ENCODE measurements around the gene KICS2. TPM values are rescaled to one million over a fixed set of nuclear protein-coding genes. Genes with fewer than 3 reads are reported as not detected.

The KICS2 gene
- total RNA-seq, 2 donors from 2014 or later, result 3.1 to 5.7 TPM

GRCh38 chr12:64194333-64195149 lies 27.6 kb downstream of the KICS2 start:
- DNase-seq (ENCODE audit: low spot score), result no peak
- Histone ChIP-seq H3K4me1 (ENCODE audit: control insufficient read depth in 1 of 2, low read depth in 2 of 2) (peaks cover 4 to 11% of the 10 kb centered on the region in 2 donors), H3K27me3 (replicated peaks; ENCODE audit: insufficient read depth) (no peaks in the 10 kb centered on the region), H3K9me3 (no peaks in the 10 kb centered on the region), H3K4me3 (no peak overlapping the region), H3K36me3 (no peaks in the 10 kb centered on the region), H3K27ac (peak overlapping the region; percentile 21 to 44)
- no peak for ATAC-seq (ENCODE audit: insufficient number of reproducible peaks, low FRiP score, low read depth)
- TF ChIP-seq, protein P1, sequence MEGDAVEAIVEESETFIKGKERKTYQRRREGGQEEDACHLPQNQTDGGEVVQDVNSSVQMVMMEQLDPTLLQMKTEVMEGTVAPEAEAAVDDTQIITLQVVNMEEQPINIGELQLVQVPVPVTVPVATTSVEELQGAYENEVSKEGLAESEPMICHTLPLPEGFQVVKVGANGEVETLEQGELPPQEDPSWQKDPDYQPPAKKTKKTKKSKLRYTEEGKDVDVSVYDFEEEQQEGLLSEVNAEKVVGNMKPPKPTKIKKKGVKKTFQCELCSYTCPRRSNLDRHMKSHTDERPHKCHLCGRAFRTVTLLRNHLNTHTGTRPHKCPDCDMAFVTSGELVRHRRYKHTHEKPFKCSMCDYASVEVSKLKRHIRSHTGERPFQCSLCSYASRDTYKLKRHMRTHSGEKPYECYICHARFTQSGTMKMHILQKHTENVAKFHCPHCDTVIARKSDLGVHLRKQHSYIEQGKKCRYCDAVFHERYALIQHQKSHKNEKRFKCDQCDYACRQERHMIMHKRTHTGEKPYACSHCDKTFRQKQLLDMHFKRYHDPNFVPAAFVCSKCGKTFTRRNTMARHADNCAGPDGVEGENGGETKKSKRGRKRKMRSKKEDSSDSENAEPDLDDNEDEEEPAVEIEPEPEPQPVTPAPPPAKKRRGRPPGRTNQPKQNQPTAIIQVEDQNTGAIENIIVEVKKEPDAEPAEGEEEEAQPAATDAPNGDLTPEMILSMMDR (IDR thresholded peaks at IDR 0.05), result no peak

- DNase-seq (ENCODE audit: low spot score) (no peak), ATAC-seq (ENCODE audit: insufficient number of reproducible peaks, low FRiP score, low read depth) (no peak)
- peaks cover 4 to 11% of the 10 kb centered on the region in 2 donors for H3K4me1 ChIP-seq (ENCODE audit: control insufficient read depth in 1 of 2, low read depth in 2 of 2)
- peak overlapping the region in 1 of 2 donors; percentile 44 for H3K27ac ChIP-seq
- no peak overlapping the region for H3K4me3 ChIP-seq
- TF ChIP-seq, protein P1 (IDR thresholded peaks at IDR 0.05), result no peak
- no peaks in the 10 kb centered on the region for H3K36me3 ChIP-seq
- H3K9me3 ChIP-seq, result no peaks in the 10 kb centered on the region
- no peaks in the 10 kb centered on the region for H3K27me3 ChIP-seq (replicated peaks; ENCODE audit: insufficient read depth)
These were observed 28.2 kb downstream of the KICS2 start for GRCh38 chr12:64193931-64194330.

DNA sequence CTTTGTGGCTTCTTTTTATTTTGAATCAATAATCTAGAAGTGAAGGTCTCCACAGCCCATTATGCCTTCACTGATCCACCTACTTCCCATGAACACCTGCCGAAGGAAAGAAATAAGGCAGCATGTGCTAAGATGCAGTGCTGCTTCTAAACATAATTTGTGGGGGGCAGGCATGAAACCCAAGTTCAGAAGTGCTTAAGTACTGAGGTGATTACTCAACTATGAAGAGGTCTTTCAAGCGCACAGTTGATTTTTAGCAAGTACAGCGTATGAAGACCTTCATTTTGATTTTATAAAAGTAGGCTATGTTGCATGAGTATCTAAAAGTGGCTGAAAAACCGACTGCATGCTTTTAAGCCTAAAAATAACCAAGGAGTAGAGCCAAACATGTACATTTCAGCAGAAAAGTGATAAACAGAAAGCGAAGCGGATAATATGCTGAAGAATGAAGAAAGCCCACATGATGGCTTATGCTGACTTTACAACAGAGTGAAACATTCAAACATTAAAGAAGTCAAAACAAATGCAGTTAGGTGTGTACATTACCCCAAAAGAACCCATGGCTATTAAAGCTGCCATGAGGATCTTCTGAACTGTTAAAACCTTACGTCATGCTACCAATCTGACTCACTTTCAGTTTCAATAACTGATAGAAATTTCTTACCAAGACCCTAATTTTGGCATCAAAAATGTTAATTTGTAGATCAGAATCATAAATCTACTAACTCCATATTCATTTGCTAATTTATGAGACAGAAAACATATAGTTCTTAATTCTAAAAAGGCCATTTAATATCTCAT lies 29.3 kb downstream of the KICS2 start:
- Histone ChIP-seq H3K36me3 (no peaks in the 10 kb centered on the region), H3K27me3 (replicated peaks; ENCODE audit: insufficient read depth) (no peaks in the 10 kb centered on the region), H3K9me3 (no peaks in the 10 kb centered on the region), H3K4me3 (no peak overlapping the region), H3K27ac (no peak overlapping the region), H3K4me1 (ENCODE audit: control insufficient read depth in 1 of 2, low read depth in 2 of 2) (peaks cover 4 to 11% of the 10 kb centered on the region in 2 donors)
- TF ChIP-seq, protein P1 (IDR thresholded peaks at IDR 0.05), result no peak
- ATAC-seq (ENCODE audit: insufficient number of reproducible peaks, low FRiP score, low read depth), result no peak
- no peak for DNase-seq (ENCODE audit: low spot score)

DNA sequence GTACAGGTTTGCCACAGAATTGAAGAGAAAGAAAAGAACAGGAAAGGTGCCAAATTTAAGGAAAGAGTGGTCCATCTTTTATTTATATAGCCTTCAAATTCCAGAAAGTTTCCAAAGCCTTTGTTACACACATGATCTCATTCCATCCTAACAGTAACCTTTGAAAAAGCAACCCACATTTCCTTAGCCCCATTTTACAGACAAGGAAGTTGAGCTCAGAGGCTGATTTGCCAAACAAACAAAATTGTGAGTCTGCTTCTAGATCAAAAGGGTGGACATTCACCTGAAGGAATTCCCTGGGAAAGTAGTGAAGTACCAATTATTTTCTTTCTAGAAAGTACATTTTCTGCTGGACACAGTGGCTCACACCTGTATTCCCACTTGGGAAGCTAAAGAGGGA lies 32.0 kb downstream of the KICS2 start:
- H3K4me3 ChIP-seq, result no peak overlapping the region
- no peaks in the 10 kb centered on the region for H3K27me3 ChIP-seq (replicated peaks; ENCODE audit: insufficient read depth)
- H3K36me3 ChIP-seq, result no peaks in the 10 kb centered on the region
- H3K27ac ChIP-seq, result no peak overlapping the region
- peaks cover 4 to 11% of the 10 kb centered on the region in 2 donors for H3K4me1 ChIP-seq (ENCODE audit: control insufficient read depth in 1 of 2, low read depth in 2 of 2)
- H3K9me3 ChIP-seq, result no peaks in the 10 kb centered on the region
- TF ChIP-seq, protein P1 (IDR thresholded peaks at IDR 0.05), result no peak
- ATAC-seq (ENCODE audit: insufficient number of reproducible peaks, low FRiP score, low read depth) (no peak), DNase-seq (ENCODE audit: low spot score) (no peak)

GRCh38 chr12:64189530-64189929 lies 32.6 kb downstream of the KICS2 start:
- Histone ChIP-seq H3K27me3 (replicated peaks; ENCODE audit: insufficient read depth) (no peaks in the 10 kb centered on the region), H3K4me1 (ENCODE audit: control insufficient read depth in 1 of 2, low read depth in 2 of 2) (peaks cover 0 to 7% of the 10 kb centered on the region in 2 donors), H3K9me3 (no peaks in the 10 kb centered on the region), H3K4me3 (no peak overlapping the region), H3K36me3 (no peaks in the 10 kb centered on the region), H3K27ac (no peak overlapping the region)
- ATAC-seq (ENCODE audit: insufficient number of reproducible peaks, low FRiP score, low read depth), result no peak
- TF ChIP-seq, protein P1 (IDR thresholded peaks at IDR 0.05), result no peak
- no peak for DNase-seq (ENCODE audit: low spot score)
